ENCODE measurements around the gene TAS2R40. TPM values are rescaled to one million over a fixed set of nuclear protein-coding genes. Genes with fewer than 3 reads are reported as not detected.

TAS2R40 gene
- total RNA-seq, 1 experiment from 2014 or later: not detected

GRCh38 chr7:143225047-143225446 is 3.2 kb downstream of the TAS2R40 start:
- no peak for DNase-seq (ENCODE audit: low read depth, low spot score)
- Histone ChIP-seq H3K4me3 (ENCODE audit: low read depth in 2 of 2, low read length in 2 of 2) (no peak overlapping the region), H3K36me3 (ENCODE audit: control insufficient read depth, insufficient read depth, low read length) (no peaks in the 10 kb centered on the region), H3K27ac (ENCODE audit: low read length) (no peak overlapping the region), H3K27me3 (ENCODE audit: control insufficient read depth, insufficient read depth, low read length) (peaks cover 11% of the 10 kb centered on the region), H3K4me1 (ENCODE audit: control insufficient read depth, insufficient read depth, low read length) (no peaks in the 10 kb centered on the region), H3K9me3 (ENCODE audit: control insufficient read depth, insufficient read depth, low read depth, low read length) (no peaks in the 10 kb centered on the region)
- no peak for ATAC-seq
- CTCF ChIA-PET: no interaction called here
- TF ChIP-seq REST (IDR thresholded peaks at IDR 0.05; ENCODE audit: insufficient read depth in 1 of 2, low read depth in 2 of 2, low read length in 1 of 2) (no peak), POLR2AphosphoS5 (IDR thresholded peaks at IDR 0.05; ENCODE audit: low read depth, low read length) (no peak), SIN3A (IDR thresholded peaks at IDR 0.05; ENCODE audit: borderline replicate concordance, insufficient read depth, low read depth, low read length) (no peak), TCF7L2 (IDR thresholded peaks at IDR 0.05; ENCODE audit: low read depth, low read length) (no peak)
- TF ChIP-seq, protein P1, sequence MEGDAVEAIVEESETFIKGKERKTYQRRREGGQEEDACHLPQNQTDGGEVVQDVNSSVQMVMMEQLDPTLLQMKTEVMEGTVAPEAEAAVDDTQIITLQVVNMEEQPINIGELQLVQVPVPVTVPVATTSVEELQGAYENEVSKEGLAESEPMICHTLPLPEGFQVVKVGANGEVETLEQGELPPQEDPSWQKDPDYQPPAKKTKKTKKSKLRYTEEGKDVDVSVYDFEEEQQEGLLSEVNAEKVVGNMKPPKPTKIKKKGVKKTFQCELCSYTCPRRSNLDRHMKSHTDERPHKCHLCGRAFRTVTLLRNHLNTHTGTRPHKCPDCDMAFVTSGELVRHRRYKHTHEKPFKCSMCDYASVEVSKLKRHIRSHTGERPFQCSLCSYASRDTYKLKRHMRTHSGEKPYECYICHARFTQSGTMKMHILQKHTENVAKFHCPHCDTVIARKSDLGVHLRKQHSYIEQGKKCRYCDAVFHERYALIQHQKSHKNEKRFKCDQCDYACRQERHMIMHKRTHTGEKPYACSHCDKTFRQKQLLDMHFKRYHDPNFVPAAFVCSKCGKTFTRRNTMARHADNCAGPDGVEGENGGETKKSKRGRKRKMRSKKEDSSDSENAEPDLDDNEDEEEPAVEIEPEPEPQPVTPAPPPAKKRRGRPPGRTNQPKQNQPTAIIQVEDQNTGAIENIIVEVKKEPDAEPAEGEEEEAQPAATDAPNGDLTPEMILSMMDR (IDR thresholded peaks at IDR 0.05): no peak
- in situ Hi-C loops (cut with HindIII; ENCODE audit: low pct_unique_long_range_greater_than_20kb, low sequenced_read_pairs) (no loop called here), intact Hi-C loops (cut with micrococcal nuclease; ENCODE audit: unreplicated experiment) (no loop called here)
- no TSS peak for BruUV-seq (replicated peaks)
- POLR2A ChIA-PET: no interaction called here

DNA sequence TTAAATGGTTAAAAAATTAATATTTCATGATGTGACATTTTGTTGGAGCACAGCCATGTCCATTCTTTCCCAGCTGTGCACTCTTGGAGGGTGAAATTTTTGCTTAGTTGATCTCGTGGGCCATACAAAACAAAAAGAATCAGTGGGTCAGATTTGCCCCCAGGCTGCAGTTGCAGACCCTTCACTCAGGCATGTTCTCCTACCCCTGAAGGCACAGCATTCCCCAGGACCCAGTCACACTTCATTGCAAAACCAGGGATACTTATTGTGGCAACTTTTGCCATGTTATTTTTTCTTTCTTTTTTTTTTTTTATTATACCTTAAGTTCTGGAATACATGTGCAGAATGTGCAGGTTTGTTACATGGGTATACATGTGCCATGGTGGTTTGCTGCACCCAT is 6.0 kb downstream of the TAS2R40 start:
- Histone ChIP-seq H3K27ac (ENCODE audit: low read length) (no peak overlapping the region), H3K27me3 (ENCODE audit: control insufficient read depth, insufficient read depth, low read length) (peaks cover 4% of the 10 kb centered on the region), H3K4me3 (ENCODE audit: low read depth in 2 of 2, low read length in 2 of 2) (no peak overlapping the region), H3K9me3 (ENCODE audit: control insufficient read depth, insufficient read depth, low read depth, low read length) (no peaks in the 10 kb centered on the region), H3K36me3 (ENCODE audit: control insufficient read depth, insufficient read depth, low read length) (no peaks in the 10 kb centered on the region), H3K4me1 (ENCODE audit: control insufficient read depth, insufficient read depth, low read length) (no peaks in the 10 kb centered on the region)
- intact Hi-C loops (cut with micrococcal nuclease; ENCODE audit: unreplicated experiment): no loop called here
- DNase-seq (ENCODE audit: low read depth, low spot score) (no peak), ATAC-seq (no peak)
- in situ Hi-C loops (cut with HindIII; ENCODE audit: low pct_unique_long_range_greater_than_20kb, low sequenced_read_pairs): no loop called here
- BruUV-seq (replicated peaks): no TSS peak
- TF ChIP-seq SIN3A (IDR thresholded peaks at IDR 0.05; ENCODE audit: borderline replicate concordance, insufficient read depth, low read depth, low read length) (no peak), REST (IDR thresholded peaks at IDR 0.05; ENCODE audit: insufficient read depth in 1 of 2, low read depth in 2 of 2, low read length in 1 of 2) (no peak), POLR2AphosphoS5 (IDR thresholded peaks at IDR 0.05; ENCODE audit: low read depth, low read length) (no peak)
- TF ChIP-seq, protein P1 (IDR thresholded peaks at IDR 0.05): no peak
- ChIA-PET POLR2A (no interaction called here), CTCF (no interaction called here)
